H1 (cell line): Measurements from ENCODE around the gene DAGLA.

ENCODE experiments used
- ATF3 ChIP-seq: IDR thresholded peaks from 2 replicates; pipeline ENCODE4 v1.6.1; 2011; ENCODE audit warnings: low read depth, mild to moderate bottlenecking, low read length; ENCODE audit not compliant: insufficient read depth
- HDAC2 ChIP-seq, 2 experiments: fragments of 300-600 bp in 1 of 2; sonication (generic) in 1 of 2; IDR thresholded peaks; 2 replicates each; pipeline ENCODE4 v1.6.1; 2011 to 2012; ENCODE audit warnings: low read depth in 2 of 2, low read length in 2 of 2, mild to moderate bottlenecking in 2 of 2, moderate library complexity in 2 of 2, borderline replicate concordance in 1 of 2, inconsistent platforms in 1 of 2
- MAFK ChIP-seq: IDR thresholded peaks from 2 replicates; pipeline ENCODE4 v1.6.1; 2012; ENCODE audit warnings: low read depth, mild to moderate bottlenecking, improper control_type of control experiment, low read length
- POLR2A ChIP-seq, 2 experiments: IDR thresholded peaks; 1 replicate in 1 of 2; 2 replicates in 1 of 2; pipeline ENCODE4 v1.6.1; 2011; ENCODE audit warnings: low read depth in 2 of 2, low read length in 2 of 2, mild to moderate bottlenecking in 2 of 2; ENCODE audit errors: control extremely low read depth in 1 of 2
- ZNF274 ChIP-seq: IDR thresholded peaks from 2 replicates; pipeline ENCODE4 v1.7.0; 2012; ENCODE audit warnings: low read length, borderline replicate concordance; ENCODE audit errors: extremely low read depth
- TF ChIP-seq, protein P1 (sequence below), 3 experiments: IDR thresholded peaks; 1 replicate in 2 of 3; 2 replicates in 1 of 3; pipeline versions ENCODE4 v1.5.1 to v1.6.1; 2011; ENCODE audit warnings: low read length in 3 of 3, mild to moderate bottlenecking in 3 of 3, inconsistent platforms in 2 of 3, low read depth in 1 of 3, moderate library complexity in 1 of 3; ENCODE audit not compliant: insufficient read depth in 1 of 3; ENCODE audit errors: control extremely low read depth in 1 of 3

- TF ChIP-seq POLR2A (IDR thresholded peaks at IDR 0.05; ENCODE audit: control extremely low read depth in 1 of 2, low read depth in 2 of 2, low read length in 2 of 2): no peak
- no peak for TF ChIP-seq ATF3
- TF ChIP-seq HDAC2 (IDR thresholded peaks at IDR 0.05; ENCODE audit: borderline replicate concordance in 1 of 2, low read depth in 2 of 2, low read length in 2 of 2): no peak
- TF ChIP-seq MAFK: no peak
- TF ChIP-seq, protein P1, sequence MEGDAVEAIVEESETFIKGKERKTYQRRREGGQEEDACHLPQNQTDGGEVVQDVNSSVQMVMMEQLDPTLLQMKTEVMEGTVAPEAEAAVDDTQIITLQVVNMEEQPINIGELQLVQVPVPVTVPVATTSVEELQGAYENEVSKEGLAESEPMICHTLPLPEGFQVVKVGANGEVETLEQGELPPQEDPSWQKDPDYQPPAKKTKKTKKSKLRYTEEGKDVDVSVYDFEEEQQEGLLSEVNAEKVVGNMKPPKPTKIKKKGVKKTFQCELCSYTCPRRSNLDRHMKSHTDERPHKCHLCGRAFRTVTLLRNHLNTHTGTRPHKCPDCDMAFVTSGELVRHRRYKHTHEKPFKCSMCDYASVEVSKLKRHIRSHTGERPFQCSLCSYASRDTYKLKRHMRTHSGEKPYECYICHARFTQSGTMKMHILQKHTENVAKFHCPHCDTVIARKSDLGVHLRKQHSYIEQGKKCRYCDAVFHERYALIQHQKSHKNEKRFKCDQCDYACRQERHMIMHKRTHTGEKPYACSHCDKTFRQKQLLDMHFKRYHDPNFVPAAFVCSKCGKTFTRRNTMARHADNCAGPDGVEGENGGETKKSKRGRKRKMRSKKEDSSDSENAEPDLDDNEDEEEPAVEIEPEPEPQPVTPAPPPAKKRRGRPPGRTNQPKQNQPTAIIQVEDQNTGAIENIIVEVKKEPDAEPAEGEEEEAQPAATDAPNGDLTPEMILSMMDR (IDR thresholded peaks at IDR 0.05; ENCODE audit: control extremely low read depth in 1 of 3, insufficient read depth in 1 of 3, low read depth in 1 of 3, low read length in 3 of 3): no peak
- TF ChIP-seq ZNF274: no peak
These were observed 37.3 kb downstream of the DAGLA start for GRCh38 chr11:61717286-61718033.
